ENCODE data around the gene CAMK2N1. TPM values are rescaled to one million over a fixed set of nuclear protein-coding genes. Genes with fewer than 3 reads are reported as not detected.
"Not testable (repeated sequence)": the region's sequence is repeated elsewhere in the genome, so short reads cannot be mapped to it uniquely, and the experiment has no call there.

Gene CAMK2N1
- total RNA-seq, 1 experiment from 2014 or later, result 51.2 TPM

- no peaks in the 10 kb centered on the region for H3K9me2 ChIP-seq (replicated peaks; ENCODE audit: low read length)
- no peak overlapping the region for H2AFZ ChIP-seq (ENCODE audit: low read length)
- H3K9me3 ChIP-seq (ENCODE audit: low read length), result no peaks in the 10 kb centered on the region
- peaks cover 29% of the 10 kb centered on the region for H3K36me3 ChIP-seq (ENCODE audit: low read depth, low read length)
- no peak overlapping the region for H3K9ac ChIP-seq (ENCODE audit: low read length)
- no peak overlapping the region for H3K4me3 ChIP-seq (ENCODE audit: low read length)
- no peak overlapping the region for H3K4me2 ChIP-seq (ENCODE audit: low read length)
- no peaks in the 10 kb centered on the region for H3K27me3 ChIP-seq (ENCODE audit: low read length)
- H3F3A ChIP-seq (ENCODE audit: low read length, unreplicated experiment), result peaks cover 12% of the 10 kb centered on the region
- DNase-seq (no peak), ATAC-seq (no peak)
- peaks cover 14% of the 10 kb centered on the region for H3K79me2 ChIP-seq (ENCODE audit: low read length)
- ChIA-PET POLR2A (ENCODE audit: unreplicated experiment) (no interaction called here), CTCF (no interaction called here)
- H3K4me1 ChIP-seq (ENCODE audit: insufficient read depth, low read length), result peaks cover 40% of the 10 kb centered on the region
- no peak overlapping the region for H3K27ac ChIP-seq (ENCODE audit: low read length)
- intact Hi-C loops (cut with micrococcal nuclease), result loop anchor here (10.0 kb wide), 1 partner anchor 584 kb away; no protein-coding TSS in a partner anchor
- no peaks in the 10 kb centered on the region for H4K20me1 ChIP-seq (ENCODE audit: low read length)
- no TSS peak for BruUV-seq (replicated peaks)
- TF ChIP-seq CTCF (conservative IDR thresholded peaks at IDR 0.05; ENCODE audit: low read depth, low read length), result no peak
- no peak for TF ChIP-seq EZH2phosphoT487 (IDR thresholded peaks at IDR 0.05; ENCODE audit: borderline replicate concordance, low read length)
- TF ChIP-seq EZH2 (IDR thresholded peaks at IDR 0.05; ENCODE audit: low read length, unreplicated experiment), result no peak
Observed at GRCh38 chr1:20499105-20499504, 13.1 kb upstream of the CAMK2N1 start.

GRCh38 chr1:20498116-20498515, 12.1 kb upstream of the CAMK2N1 start:
- H3K27me3 ChIP-seq (ENCODE audit: low read length), result no peaks in the 10 kb centered on the region
- ChIA-PET CTCF (interaction anchor here (0.6 kb wide), 1 partner anchor 387 kb away, joined by 3 read pairs; no protein-coding TSS in a partner anchor), POLR2A (ENCODE audit: unreplicated experiment) (no interaction called here)
- peaks cover 47% of the 10 kb centered on the region for H3K4me1 ChIP-seq (ENCODE audit: insufficient read depth, low read length)
- peaks cover 12% of the 10 kb centered on the region for H3F3A ChIP-seq (ENCODE audit: low read length, unreplicated experiment)
- H3K36me3 ChIP-seq (ENCODE audit: low read depth, low read length), result peaks cover 26% of the 10 kb centered on the region
- no peak overlapping the region for H3K9ac ChIP-seq (ENCODE audit: low read length)
- no peaks in the 10 kb centered on the region for H3K9me2 ChIP-seq (replicated peaks; ENCODE audit: low read length)
- BruUV-seq (replicated peaks), result no TSS peak
- DNase-seq, result no peak
- peaks cover 4% of the 10 kb centered on the region; the same call in 1 of the 2 replicates for H3K79me2 ChIP-seq (ENCODE audit: low read length)
- no peak for ATAC-seq
- intact Hi-C loops (cut with micrococcal nuclease), result loop anchor here (10.0 kb wide), 1 partner anchor 583 kb away; no protein-coding TSS in a partner anchor
- no peak overlapping the region for H3K4me2 ChIP-seq (ENCODE audit: low read length)
- H4K20me1 ChIP-seq (ENCODE audit: low read length), result no peaks in the 10 kb centered on the region
- H3K27ac ChIP-seq (ENCODE audit: low read length), result 0 out of 2 replicates have a peak overlapping the region, but pooled peaks have one; percentile 98
- no peak for TF ChIP-seq CTCF (conservative IDR thresholded peaks at IDR 0.05; ENCODE audit: low read depth, low read length)
- no peak for TF ChIP-seq EZH2 (IDR thresholded peaks at IDR 0.05; ENCODE audit: low read length, unreplicated experiment)
- no peak for TF ChIP-seq EZH2phosphoT487 (IDR thresholded peaks at IDR 0.05; ENCODE audit: borderline replicate concordance, low read length)
- no peak overlapping the region for H3K4me3 ChIP-seq (ENCODE audit: low read length)
- no peaks in the 10 kb centered on the region for H3K9me3 ChIP-seq (ENCODE audit: low read length)
- no peak overlapping the region for H2AFZ ChIP-seq (ENCODE audit: low read length)

GRCh38 chr1:20497506-20497905, 11.5 kb upstream of the CAMK2N1 start:
- Histone ChIP-seq H3K36me3 (ENCODE audit: low read depth, low read length) (peaks cover 22% of the 10 kb centered on the region), H2AFZ (ENCODE audit: low read length) (no peak overlapping the region), H3K4me2 (ENCODE audit: low read length) (0 out of 2 replicates have a peak overlapping the region, but pooled peaks have one; percentile 2), H3K4me1 (ENCODE audit: insufficient read depth, low read length) (peaks cover 47% of the 10 kb centered on the region), H3K9ac (ENCODE audit: low read length) (peak overlapping the region; percentile 71; the same call in 1 of the 2 replicates), H3K27me3 (ENCODE audit: low read length) (no peaks in the 10 kb centered on the region), H4K20me1 (ENCODE audit: low read length) (no peaks in the 10 kb centered on the region), H3K9me2 (replicated peaks; ENCODE audit: low read length) (no peaks in the 10 kb centered on the region), H3K9me3 (ENCODE audit: low read length) (no peaks in the 10 kb centered on the region), H3F3A (ENCODE audit: low read length, unreplicated experiment) (peaks cover 12% of the 10 kb centered on the region), H3K4me3 (ENCODE audit: low read length) (no peak overlapping the region), H3K79me2 (ENCODE audit: low read length) (no peaks in the 10 kb centered on the region), H3K27ac (ENCODE audit: low read length) (peak overlapping the region; percentile 98)
- no peak for ATAC-seq
- intact Hi-C loops (cut with micrococcal nuclease), result loop anchor here (10.0 kb wide), 1 partner anchor 583 kb away; no protein-coding TSS in a partner anchor
- DNase-seq, result no peak
- CTCF ChIA-PET, result no interaction called here
- TF ChIP-seq EZH2phosphoT487 (IDR thresholded peaks at IDR 0.05; ENCODE audit: borderline replicate concordance, low read length), result no peak
- no peak for TF ChIP-seq EZH2 (IDR thresholded peaks at IDR 0.05; ENCODE audit: low read length, unreplicated experiment)
- no peak for TF ChIP-seq CTCF (conservative IDR thresholded peaks at IDR 0.05; ENCODE audit: low read depth, low read length)
- POLR2A ChIA-PET (ENCODE audit: unreplicated experiment), result no interaction called here
- no TSS peak for BruUV-seq (replicated peaks)

GRCh38 chr1:20496725-20497383, 10.8 kb upstream of the CAMK2N1 start:
- ATAC-seq (peak; percentile 2; the same call in 1 of the 2 replicates), DNase-seq (peak; percentile 54)
- H3K4me3 ChIP-seq (ENCODE audit: low read length), result peak overlapping the region; percentile 10; the same call in 1 of the 2 replicates
- H2AFZ ChIP-seq (ENCODE audit: low read length); H4K20me1 ChIP-seq (ENCODE audit: low read length); H3K9me2 ChIP-seq (replicated peaks; ENCODE audit: low read length); H3K27me3 ChIP-seq (ENCODE audit: low read length); H3K79me2 ChIP-seq (ENCODE audit: low read length); POLR2A ChIA-PET (ENCODE audit: unreplicated experiment); BruUV-seq (replicated peaks); H3K9me3 ChIP-seq (ENCODE audit: low read length): not testable (repeated sequence)
- peak overlapping the region; percentile 71 for H3K9ac ChIP-seq (ENCODE audit: low read length)
- CTCF ChIA-PET, result interaction anchor here (0.7 kb wide), 1 partner anchor 27 kb away, joined by 3 read pairs; no protein-coding TSS in a partner anchor
- peaks cover 12% of the 10 kb centered on the region for H3F3A ChIP-seq (ENCODE audit: low read length, unreplicated experiment)
- H3K4me1 ChIP-seq (ENCODE audit: insufficient read depth, low read length), result peaks cover 47% of the 10 kb centered on the region
- H3K27ac ChIP-seq (ENCODE audit: low read length), result peak overlapping the region; percentile 98
- H3K36me3 ChIP-seq (ENCODE audit: low read depth, low read length), result peaks cover 19% of the 10 kb centered on the region
- intact Hi-C loops (cut with micrococcal nuclease), result loop anchor here (10.0 kb wide), 1 partner anchor 582 kb away; no protein-coding TSS in a partner anchor
- peak overlapping the region; percentile 62 for H3K4me2 ChIP-seq (ENCODE audit: low read length)
